NB4 (cell line): ENCODE measurements around the gene ZNF697.
"Not testable (repeated sequence)": the region's sequence is repeated elsewhere in the genome, so short reads cannot be mapped to it uniquely, and the experiment has no call there.

Source experiments
- CTCF ChIP-seq: IDR thresholded peaks from one replicate; pipeline ENCODE4 v1.5.1; 2012; ENCODE audit warnings: low read depth, low read length
- MAX ChIP-seq: IDR thresholded peaks from 2 replicates; pipeline ENCODE4 v1.6.1; 2011; ENCODE audit warnings: low read depth, low read length
- MYC ChIP-seq: IDR thresholded peaks from 2 replicates; pipeline ENCODE4 v1.6.1; 2011; ENCODE audit warnings: low read depth, low read length
- POLR2A ChIP-seq: IDR thresholded peaks from 2 replicates; pipeline ENCODE4 v1.6.1; 2011; ENCODE audit warnings: mild to moderate bottlenecking; ENCODE audit not compliant: insufficient read length; ENCODE audit errors: extremely low read depth

GRCh38 chr1:119605080-119605479 is 43.0 kb downstream of the ZNF697 start:
- TF ChIP-seq CTCF, MYC, POLR2A, MAX: not testable (repeated sequence)
